ENCODE data around the gene PIP5K1B. TPM values are rescaled to one million over a fixed set of nuclear protein-coding genes. Genes with fewer than 3 reads are reported as not detected.
A peak's percentile ranks its signal among the peaks of the same experiment; 100 is the strongest.

Gene PIP5K1B
- total and polyA plus RNA-seq, 10 of the 15 experiments (the other 5 are each of a cell fraction or from before 2014, with no cell fraction given), result 6.8 to 16.3 (median 10.6) TPM

DNA sequence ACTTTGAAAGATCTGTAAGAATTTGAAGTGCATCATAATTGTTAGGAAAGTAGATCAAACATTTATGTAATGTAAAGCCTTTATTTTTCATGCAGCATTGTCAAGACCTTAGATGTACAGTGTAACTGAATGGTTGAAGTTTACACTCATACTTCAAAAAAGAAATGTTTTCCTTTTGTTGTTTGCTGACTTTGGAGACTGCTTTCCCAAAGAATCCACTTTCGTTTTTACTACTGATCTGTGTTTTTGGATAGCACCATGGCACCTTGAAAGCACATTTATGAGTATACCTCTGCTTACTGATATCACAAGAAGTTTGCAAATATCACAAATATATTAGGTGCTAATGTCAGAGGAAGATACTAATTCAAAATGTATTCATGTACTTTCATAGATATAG, 50.0 kb downstream of the PIP5K1B start:
- ChIA-PET POLR2A (no interaction called here), CTCF (no interaction called here), RAD21 (ENCODE audit: unreplicated experiment) (interaction anchor here (0.7 kb wide), 1 partner anchor 569 kb away, joined by 3 read pairs; no protein-coding TSS in a partner anchor), SMC1A (ENCODE audit: uncharacterized antibody, unreplicated experiment) (no interaction called here)
- DNase-seq (ENCODE audit: low read depth, low spot score) (no peak), FAIRE-seq (peak; percentile 61), ATAC-seq (no peak)
- H3K79me2 ChIP-seq (ENCODE audit: control insufficient read depth, insufficient read depth, low read length), result no peaks in the 10 kb centered on the region
- H3K9me3 ChIP-seq (replicated peaks; ENCODE audit: control insufficient read depth, insufficient read depth, low read length), result peaks cover 4% of the 10 kb centered on the region; the same call in 1 of the 3 replicates
- H4K20me1 ChIP-seq (ENCODE audit: control insufficient read depth, insufficient read depth), result no peaks in the 10 kb centered on the region
- TF ChIP-seq RB1 (IDR thresholded peaks at IDR 0.05; ENCODE audit: borderline replicate concordance) (no peak), SREBF1 (IDR thresholded peaks at IDR 0.05; ENCODE audit: low read length) (no peak), BACH1 (IDR thresholded peaks at IDR 0.05; ENCODE audit: borderline replicate concordance) (no peak), GATAD2B (conservative IDR thresholded peaks at IDR 0.05; ENCODE audit: low read depth) (no peak), FOXK2 (IDR thresholded peaks at IDR 0.05) (no peak), CBX3 (IDR thresholded peaks at IDR 0.05; ENCODE audit: borderline replicate concordance, low read depth) (no peak), SMC3 (IDR thresholded peaks at IDR 0.05; ENCODE audit: borderline replicate concordance, low read length) (no peak)
- TF ChIP-seq, protein P1, sequence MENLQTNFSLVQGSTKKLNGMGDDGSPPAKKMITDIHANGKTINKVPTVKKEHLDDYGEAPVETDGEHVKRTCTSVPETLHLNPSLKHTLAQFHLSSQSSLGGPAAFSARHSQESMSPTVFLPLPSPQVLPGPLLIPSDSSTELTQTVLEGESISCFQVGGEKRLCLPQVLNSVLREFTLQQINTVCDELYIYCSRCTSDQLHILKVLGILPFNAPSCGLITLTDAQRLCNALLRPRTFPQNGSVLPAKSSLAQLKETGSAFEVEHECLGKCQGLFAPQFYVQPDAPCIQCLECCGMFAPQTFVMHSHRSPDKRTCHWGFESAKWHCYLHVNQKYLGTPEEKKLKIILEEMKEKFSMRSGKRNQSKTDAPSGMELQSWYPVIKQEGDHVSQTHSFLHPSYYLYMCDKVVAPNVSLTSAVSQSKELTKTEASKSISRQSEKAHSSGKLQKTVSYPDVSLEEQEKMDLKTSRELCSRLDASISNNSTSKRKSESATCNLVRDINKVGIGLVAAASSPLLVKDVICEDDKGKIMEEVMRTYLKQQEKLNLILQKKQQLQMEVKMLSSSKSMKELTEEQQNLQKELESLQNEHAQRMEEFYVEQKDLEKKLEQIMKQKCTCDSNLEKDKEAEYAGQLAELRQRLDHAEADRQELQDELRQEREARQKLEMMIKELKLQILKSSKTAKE (IDR thresholded peaks at IDR 0.05; ENCODE audit: low read depth, poor library complexity, severe bottlenecking), result no peak
- TF ChIP-seq, protein P2, sequence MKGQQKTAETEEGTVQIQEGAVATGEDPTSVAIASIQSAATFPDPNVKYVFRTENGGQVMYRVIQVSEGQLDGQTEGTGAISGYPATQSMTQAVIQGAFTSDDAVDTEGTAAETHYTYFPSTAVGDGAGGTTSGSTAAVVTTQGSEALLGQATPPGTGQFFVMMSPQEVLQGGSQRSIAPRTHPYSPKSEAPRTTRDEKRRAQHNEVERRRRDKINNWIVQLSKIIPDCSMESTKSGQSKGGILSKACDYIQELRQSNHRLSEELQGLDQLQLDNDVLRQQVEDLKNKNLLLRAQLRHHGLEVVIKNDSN (IDR thresholded peaks at IDR 0.05; ENCODE audit: borderline replicate concordance, extremely low read length, insufficient read depth, low read depth, low read length), result no peak
- BruUV-seq (replicated peaks), result no TSS peak
- H3K4me1 ChIP-seq (ENCODE audit: control insufficient read depth, insufficient read depth, low read length), result no peaks in the 10 kb centered on the region
- no peak overlapping the region for H2AFZ ChIP-seq (ENCODE audit: control insufficient read depth, low read depth, low read length)
- intact Hi-C loops (cut with micrococcal nuclease; ENCODE audit: unreplicated experiment), result no loop called here
- H3K27me3 ChIP-seq (replicated peaks in 1 of 2; ENCODE audit: control insufficient read depth in 2 of 2, insufficient read depth in 2 of 2, low read length in 1 of 2), result no peaks in the 10 kb centered on the region
- H3K36me3 ChIP-seq (ENCODE audit: control insufficient read depth in 2 of 2, insufficient read depth in 2 of 2, low read length in 1 of 2), result no peaks in the 10 kb centered on the region
- H3K4me2 ChIP-seq (ENCODE audit: control insufficient read depth, insufficient read depth), result no peak overlapping the region
- H3K4me3 ChIP-seq, result no peak overlapping the region
- in situ Hi-C loops (cut with MboI), result no loop called here
- H3K27ac ChIP-seq (ENCODE audit: control insufficient read depth, insufficient read depth), result no peak overlapping the region
- H3K9ac ChIP-seq (ENCODE audit: control insufficient read depth, insufficient read depth, low read length), result no peak overlapping the region
- WGBS (ENCODE audit: insufficient coverage, insufficient replicate concordance, low lambda C conversion rate, missing lambda C conversion rate), result 50% methylated on average over 1 of the region's 1 CpG
